HepG2 (cell line): ENCODE data around the gene NRL. TPM values are rescaled to one million over a fixed set of nuclear protein-coding genes. Genes with fewer than 3 reads are reported as not detected.
A peak's percentile ranks its signal among the peaks of the same experiment; 100 is the strongest.

Source experiments
- CCDC6 ChIP-seq: sonication (generic); formaldehyde crosslinking; IDR thresholded peaks from 2 replicates; pipeline ENCODE4 v1.8.1; 2022; ENCODE audit warnings: mild to moderate bottlenecking, missing genetic modification reagents, moderate library complexity
- ISX ChIP-seq: sonication (generic); formaldehyde crosslinking; conservative IDR thresholded peaks from 2 replicates; pipeline ENCODE4 v1.5.0; 2020; ENCODE audit warnings: missing genetic modification reagents
- RXRB ChIP-seq: IDR thresholded peaks from 2 replicates; pipeline ENCODE4 v1.6.1; 2016; ENCODE audit warnings: borderline replicate concordance, missing genetic modification reagents, missing compliant biosample characterization
- ZBTB37 ChIP-seq: sonication (generic); formaldehyde crosslinking; IDR thresholded peaks from 2 replicates; pipeline ENCODE4 v1.4.0; 2020; ENCODE audit warnings: mild to moderate bottlenecking, missing genetic modification reagents
- ZIK1 ChIP-seq: sonication (generic); formaldehyde crosslinking; IDR thresholded peaks from 2 replicates; pipeline ENCODE4 v1.5.0; 2020; ENCODE audit warnings: mild to moderate bottlenecking, low read depth, missing genetic modification reagents, borderline replicate concordance
- ZNF142 ChIP-seq: sonication (generic); formaldehyde crosslinking; IDR thresholded peaks from 2 replicates; pipeline ENCODE4 v1.4.0; 2020; ENCODE audit warnings: missing genetic modification reagents
- ZNF260 ChIP-seq: sonication (generic); formaldehyde crosslinking; IDR thresholded peaks from 2 replicates; pipeline ENCODE4 v1.4.0; 2020; ENCODE audit warnings: missing genetic modification reagents, low read depth, mild to moderate bottlenecking, borderline replicate concordance
- ZNF280D ChIP-seq: sonication (generic); formaldehyde crosslinking; IDR thresholded peaks from 2 replicates; pipeline ENCODE4 v1.5.1; 2020; ENCODE audit warnings: mild to moderate bottlenecking, missing genetic modification reagents
- ZNF780A ChIP-seq: sonication (generic); formaldehyde crosslinking; IDR thresholded peaks from 2 replicates; pipeline ENCODE4 v1.8.0; 2022; ENCODE audit warnings: mild to moderate bottlenecking, missing genetic modification reagents, moderate library complexity
- ZNF816 ChIP-seq: sonication (generic); formaldehyde crosslinking; IDR thresholded peaks from 2 replicates; pipeline ENCODE4 v1.8.0; 2022; ENCODE audit warnings: missing genetic modification reagents, mild to moderate bottlenecking, borderline replicate concordance
- polyA plus RNA-seq, 8 experiments: library from polyadenylated mRNA; depleted of rRNA in 3 of 8; stranded (reverse) in 7 of 8; unstranded in 1 of 8; fragments of >200 nt; fragmentation: Illumina TruSeq in 4 of 8; extraction: Trizol in 4 of 8; gene quantifications; 2 replicates each; pipeline versions ENCODE4 v1.2.1 to v1.2.3, GENCODE V29; 2011 to 2016; ENCODE audit warnings: low read depth in 4 of 8, missing spikeins in 1 of 8, mixed read lengths in 1 of 8; ENCODE audit not compliant: insufficient read depth in 1 of 8
- total RNA-seq, 5 experiments: library from RNA; depleted of rRNA; stranded (reverse); fragments of >200 nt; fragmentation: Illumina TruSeq; extraction: Trizol; gene quantifications; 2 replicates each; pipeline ENCODE4 v1.2.3, GENCODE V29; 2016; ENCODE audit warnings: low read depth in 1 of 5
- TF ChIP-seq, protein P1 (sequence below): sonication (generic); formaldehyde crosslinking; IDR thresholded peaks from 2 replicates; pipeline ENCODE4 v1.4.0; 2020; ENCODE audit warnings: missing genetic modification reagents, borderline replicate concordance
- TF ChIP-seq, protein P2 (sequence below): sonication (generic); formaldehyde crosslinking; IDR thresholded peaks from 2 replicates; pipeline ENCODE4 v1.5.1; 2020; ENCODE audit warnings: missing genetic modification reagents, mild to moderate bottlenecking, borderline replicate concordance

The NRL gene
- total and polyA plus RNA-seq, 2 of the 13 experiments (the other 11 are each of a cell fraction or from before 2014, with no cell fraction given): 2.5 to 4.7 TPM

GRCh38 chr14:24130717-24131548, 16.2 kb upstream of the NRL start (continued):
- no peak for TF ChIP-seq ISX (CRISPR knock-in tag)
- peak; percentile 89 for TF ChIP-seq RXRB
- TF ChIP-seq CCDC6 (CRISPR knock-in tag): no peak
- TF ChIP-seq ZNF780A (CRISPR knock-in tag): no peak
- 0 out of 2 replicates have a peak, but pooled peaks have one; percentile 69 for TF ChIP-seq ZNF260 (CRISPR knock-in tag)
- TF ChIP-seq, protein P1, sequence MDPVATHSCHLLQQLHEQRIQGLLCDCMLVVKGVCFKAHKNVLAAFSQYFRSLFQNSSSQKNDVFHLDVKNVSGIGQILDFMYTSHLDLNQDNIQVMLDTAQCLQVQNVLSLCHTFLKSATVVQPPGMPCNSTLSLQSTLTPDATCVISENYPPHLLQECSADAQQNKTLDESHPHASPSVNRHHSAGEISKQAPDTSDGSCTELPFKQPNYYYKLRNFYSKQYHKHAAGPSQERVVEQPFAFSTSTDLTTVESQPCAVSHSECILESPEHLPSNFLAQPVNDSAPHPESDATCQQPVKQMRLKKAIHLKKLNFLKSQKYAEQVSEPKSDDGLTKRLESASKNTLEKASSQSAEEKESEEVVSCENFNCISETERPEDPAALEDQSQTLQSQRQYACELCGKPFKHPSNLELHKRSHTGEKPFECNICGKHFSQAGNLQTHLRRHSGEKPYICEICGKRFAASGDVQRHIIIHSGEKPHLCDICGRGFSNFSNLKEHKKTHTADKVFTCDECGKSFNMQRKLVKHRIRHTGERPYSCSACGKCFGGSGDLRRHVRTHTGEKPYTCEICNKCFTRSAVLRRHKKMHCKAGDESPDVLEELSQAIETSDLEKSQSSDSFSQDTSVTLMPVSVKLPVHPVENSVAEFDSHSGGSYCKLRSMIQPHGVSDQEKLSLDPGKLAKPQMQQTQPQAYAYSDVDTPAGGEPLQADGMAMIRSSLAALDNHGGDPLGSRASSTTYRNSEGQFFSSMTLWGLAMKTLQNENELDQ (CRISPR knock-in tag): no peak
- peak; percentile 68 for TF ChIP-seq ZIK1 (CRISPR knock-in tag)
- peak; percentile 34; the same call in 1 of the 2 replicates for TF ChIP-seq ZNF280D
- TF ChIP-seq, protein P2, sequence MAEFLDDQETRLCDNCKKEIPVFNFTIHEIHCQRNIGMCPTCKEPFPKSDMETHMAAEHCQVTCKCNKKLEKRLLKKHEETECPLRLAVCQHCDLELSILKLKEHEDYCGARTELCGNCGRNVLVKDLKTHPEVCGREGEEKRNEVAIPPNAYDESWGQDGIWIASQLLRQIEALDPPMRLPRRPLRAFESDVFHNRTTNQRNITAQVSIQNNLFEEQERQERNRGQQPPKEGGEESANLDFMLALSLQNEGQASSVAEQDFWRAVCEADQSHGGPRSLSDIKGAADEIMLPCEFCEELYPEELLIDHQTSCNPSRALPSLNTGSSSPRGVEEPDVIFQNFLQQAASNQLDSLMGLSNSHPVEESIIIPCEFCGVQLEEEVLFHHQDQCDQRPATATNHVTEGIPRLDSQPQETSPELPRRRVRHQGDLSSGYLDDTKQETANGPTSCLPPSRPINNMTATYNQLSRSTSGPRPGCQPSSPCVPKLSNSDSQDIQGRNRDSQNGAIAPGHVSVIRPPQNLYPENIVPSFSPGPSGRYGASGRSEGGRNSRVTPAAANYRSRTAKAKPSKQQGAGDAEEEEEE (CRISPR knock-in tag): peak; percentile 84; the same call in 1 of the 2 replicates
- TF ChIP-seq ZNF142: no peak
- no peak for TF ChIP-seq ZNF816 (CRISPR knock-in tag)
- TF ChIP-seq ZBTB37 (CRISPR knock-in tag): peak; percentile 94
